ENCODE results near the gene FOXP4. TPM values are rescaled to one million over a fixed set of nuclear protein-coding genes. Genes with fewer than 3 reads are reported as not detected.

FOXP4 gene
- 10 to 100 TPM in 5 of 7 donors, 1 to 10 TPM in 2; 4.8 to 37.4 (median 22.3) TPM for total RNA-seq
- polyA plus RNA-seq, result 10 to 100 TPM in 1 of 2 donors, 1 to 10 TPM in 1; 2.3 to 13.3 TPM
- long read RNA-seq, donor 1, partial matches to known transcripts, result 5 of 6 reads
- long read RNA-seq, donor 1, other reads (novel, unspliced or antisense), result 1 of 6 reads
- long read RNA-seq, donor 2, full-length matches to known transcripts, result 6 of 6 reads
- long read RNA-seq, donor 2, partial matches to known transcripts, result 0 of 6 reads
- long read RNA-seq, donor 2, other reads (novel, unspliced or antisense), result 0 of 6 reads
- long read RNA-seq, donor 3, full-length matches to known transcripts, result 3 of 21 reads
- long read RNA-seq, donor 3, partial matches to known transcripts, result 15 of 21 reads
- long read RNA-seq, donor 3, other reads (novel, unspliced or antisense), result 3 of 21 reads

- intact Hi-C loops (cut with DNase I), result no loop called here
Measured at GRCh38 chr6:41545703-41546474, at the start of gene FOXP4. TSS of gene FOXP4 (plus strand) at chr6:41546381. CDS start at chr6:41565761, 19,380 bp downstream.

DNA sequence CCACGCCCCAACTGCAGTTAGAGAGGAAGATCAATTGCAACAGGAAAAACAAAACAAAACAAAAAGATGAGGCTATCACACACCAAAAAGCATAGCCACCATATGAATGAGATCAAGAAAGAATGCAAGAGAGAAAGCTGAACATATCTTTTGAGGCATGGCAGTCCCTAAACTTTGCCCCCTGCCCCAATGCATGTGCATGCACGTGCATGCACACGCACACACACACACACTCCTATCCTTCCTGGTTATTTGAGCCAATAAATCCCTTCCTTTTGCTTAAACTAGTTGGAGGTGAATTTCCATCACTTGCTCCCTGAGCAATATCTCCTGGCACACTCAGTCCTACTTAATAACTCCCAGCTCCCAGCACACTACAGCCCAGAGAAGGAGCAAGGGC is 48.6 kb upstream of the FOXP4 start:
- no peak for DNase-seq
- 74 to 91% (median 86%) methylated on average over 3 of the region's 3 CpGs for WGBS, 3 donors
- Histone ChIP-seq H3K4me3 (no peak overlapping the region), H3K27ac (no peak overlapping the region), H3K27me3 (no peaks in the 10 kb centered on the region), H3K9me3 (no peaks in the 10 kb centered on the region), H3K36me3 (no peaks in the 10 kb centered on the region), H3K4me1 (ENCODE audit: insufficient read depth) (no peaks in the 10 kb centered on the region)
- no peak for TF ChIP-seq POLR2A (IDR thresholded peaks at IDR 0.05)
- no peak for TF ChIP-seq CTCF (IDR thresholded peaks at IDR 0.05)
- no peak for TF ChIP-seq EP300 (IDR thresholded peaks at IDR 0.05)
- intact Hi-C loops (cut with DNase I), result no loop called here

More at GRCh38 chr6:41545703-41546474, at the start of gene FOXP4:
- no peaks in the 10 kb centered on the region for H3K9me3 ChIP-seq
- TF ChIP-seq EP300 (IDR thresholded peaks at IDR 0.05) (no peak), POLR2A (IDR thresholded peaks at IDR 0.05) (no peak), CTCF (IDR thresholded peaks at IDR 0.05) (no peak)
- peak; percentile 87 to 91 (median 90) for DNase-seq
- peaks cover 2% of the 10 kb centered on the region for H3K4me1 ChIP-seq (ENCODE audit: insufficient read depth)
- H3K4me3 ChIP-seq, result peak within 1 kb of the TSS; percentile 95
- WGBS, 3 donors, result 0 to 1% (median 0%) methylated on average over 38 to 61 of the region's 61 CpGs
- H3K27ac ChIP-seq, result peak within 1 kb of the TSS; percentile 55 to 75
- H3K27me3 ChIP-seq, result no peaks in the 10 kb centered on the region
- H3K36me3 ChIP-seq, result no peaks in the 10 kb centered on the region

DNA sequence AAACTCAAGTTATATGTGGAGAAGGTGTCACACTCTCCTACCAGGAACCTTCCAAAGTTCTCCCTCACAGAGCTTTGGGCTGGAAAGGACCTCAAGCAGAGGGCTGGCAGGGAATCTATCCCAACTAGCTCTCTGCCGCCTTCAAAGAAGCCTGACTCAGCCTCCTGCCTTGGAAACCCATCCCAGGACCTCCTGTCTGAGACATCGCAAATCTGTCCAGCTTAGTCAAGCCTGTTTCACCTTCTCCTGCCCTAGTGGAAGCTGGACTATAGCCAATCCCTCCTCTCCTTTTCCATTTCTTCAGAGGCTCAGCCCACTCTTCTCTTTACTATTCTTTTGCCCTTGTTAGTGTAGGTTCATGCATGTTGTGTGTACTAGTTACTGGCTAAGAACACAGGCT is 48.2 kb upstream of the FOXP4 start:
- H3K4me1 ChIP-seq (ENCODE audit: insufficient read depth), result peaks cover 3% of the 10 kb centered on the region
- no peak for TF ChIP-seq POLR2A (IDR thresholded peaks at IDR 0.05)
- no peak for TF ChIP-seq CTCF (IDR thresholded peaks at IDR 0.05)
- no peak for TF ChIP-seq EP300 (IDR thresholded peaks at IDR 0.05)
- no peaks in the 10 kb centered on the region for H3K27me3 ChIP-seq
- no peaks in the 10 kb centered on the region for H3K36me3 ChIP-seq
- intact Hi-C loops (cut with DNase I), result no loop called here
- no peak overlapping the region for H3K27ac ChIP-seq
- DNase-seq, result no peak
- H3K4me3 ChIP-seq, result no peak overlapping the region
- 49 to 60% (median 51%) methylated on average over 2 of the region's 2 CpGs for WGBS, 3 donors
- H3K9me3 ChIP-seq, result no peaks in the 10 kb centered on the region

DNA sequence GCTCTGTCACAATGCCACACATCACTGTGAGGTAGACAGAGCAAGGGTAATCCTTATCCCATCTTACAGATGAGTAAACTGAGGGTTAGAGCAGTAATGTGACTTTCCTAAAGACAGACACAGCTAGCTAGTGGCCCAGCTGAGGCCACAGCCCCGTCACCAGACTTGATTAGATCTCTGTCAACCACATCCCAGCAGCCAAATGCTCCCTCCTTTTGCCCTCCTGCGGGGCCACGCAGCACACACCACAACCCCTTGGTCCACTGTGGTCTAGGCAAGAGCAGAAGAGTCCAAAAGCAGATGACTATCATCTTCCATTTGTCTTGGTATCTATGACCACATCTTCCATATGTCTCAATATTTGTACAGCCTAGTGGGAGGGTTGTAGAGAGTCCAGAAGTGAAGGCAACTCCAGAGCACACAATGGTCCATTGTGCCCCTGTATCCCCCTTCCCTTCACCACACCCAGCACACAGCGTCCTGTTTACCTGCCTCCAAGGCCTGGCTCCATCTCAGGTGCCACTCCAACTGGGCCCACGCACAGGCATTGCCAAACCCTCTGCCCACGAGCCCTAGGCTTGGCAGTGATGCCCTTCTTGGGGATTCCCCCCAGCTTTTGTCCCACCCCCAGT is 47.1 kb upstream of the FOXP4 start:
- Histone ChIP-seq H3K27me3 (no peaks in the 10 kb centered on the region), H3K36me3 (no peaks in the 10 kb centered on the region), H3K4me3 (no peak overlapping the region), H3K27ac (no peak overlapping the region), H3K4me1 (ENCODE audit: insufficient read depth) (peaks cover 5% of the 10 kb centered on the region), H3K9me3 (no peaks in the 10 kb centered on the region)
- 92 to 96% (median 95%) methylated on average over 6 of the region's 6 CpGs for WGBS, 3 donors
- intact Hi-C loops (cut with DNase I), result no loop called here
- no peak for DNase-seq
- TF ChIP-seq CTCF (IDR thresholded peaks at IDR 0.05) (no peak), EP300 (IDR thresholded peaks at IDR 0.05) (no peak), POLR2A (IDR thresholded peaks at IDR 0.05) (no peak)
